Panc1 (cell line): ENCODE results near the gene KLF16. TPM values are rescaled to one million over a fixed set of nuclear protein-coding genes. Genes with fewer than 3 reads are reported as not detected.
A peak's percentile ranks its signal among the peaks of the same experiment; 100 is the strongest.

ENCODE experiments used
- microRNA-seq: library from miRNA; unstranded; fragments of <30 nt; microRNA quantifications from one replicate; pipeline ENCODE4 v1.1.0, GENCODE V29; 2020; ENCODE audit not compliant: unreplicated experiment
- total RNA-seq: library from RNA; stranded (reverse); gene quantifications from one replicate; pipeline ENCODE4 v1.2.1, GENCODE V29; 2021; ENCODE audit not compliant: unreplicated experiment

KLF16 gene
- total RNA-seq, 1 experiment from 2014 or later, result 79.3 TPM

Small RNA genes within 50 kb of the gene (microRNA-seq; reads per million reads assigned to microRNA genes)
- gene MIR1909, result 5.1 reads per million, percentile 14 among the genes with 10 or more reads in this experiment

Other genes with a start within 250 kb of the KLF16 start
- gene TCF3, start 211.0 kb downstream of the KLF16 start, total RNA-seq, result 175 TPM
- 16.5 TPM for gene ONECUT3, start 110.1 kb downstream of the KLF16 start, total RNA-seq
- gene ATP8B3, start 51.3 kb downstream of the KLF16 start, total RNA-seq, result 67.7 TPM
- 52.1 TPM for gene REXO1, start 15.1 kb downstream of the KLF16 start, total RNA-seq
- 57.1 TPM for gene ABHD17A, start 21.9 kb upstream of the KLF16 start, total RNA-seq
- gene ADAT3, start 41.8 kb upstream of the KLF16 start, total RNA-seq, result 8.9 TPM
- 98.4 TPM for gene SCAMP4, start 41.8 kb upstream of the KLF16 start, total RNA-seq
- 65.8 TPM for gene CSNK1G2, start 77.6 kb upstream of the KLF16 start, total RNA-seq
- gene BTBD2, start 152.1 kb upstream of the KLF16 start, total RNA-seq, result 59.6 TPM
- 240 TPM for gene MKNK2, start 187.7 kb upstream of the KLF16 start, total RNA-seq
- 36.3 TPM for gene MOB3A, start 232.7 kb upstream of the KLF16 start, total RNA-seq
- gene IZUMO4, start 233.3 kb upstream of the KLF16 start, total RNA-seq, result 5.4 TPM